ENCODE measurements around the gene KRTAP5-5. TPM values are rescaled to one million over a fixed set of nuclear protein-coding genes. Genes with fewer than 3 reads are reported as not detected.

KRTAP5-5 gene
- total and polyA plus RNA-seq, 2 donors (not counting 3 experiments of a cell fraction or from before 2014, with no cell fraction given): not detected

DNA sequence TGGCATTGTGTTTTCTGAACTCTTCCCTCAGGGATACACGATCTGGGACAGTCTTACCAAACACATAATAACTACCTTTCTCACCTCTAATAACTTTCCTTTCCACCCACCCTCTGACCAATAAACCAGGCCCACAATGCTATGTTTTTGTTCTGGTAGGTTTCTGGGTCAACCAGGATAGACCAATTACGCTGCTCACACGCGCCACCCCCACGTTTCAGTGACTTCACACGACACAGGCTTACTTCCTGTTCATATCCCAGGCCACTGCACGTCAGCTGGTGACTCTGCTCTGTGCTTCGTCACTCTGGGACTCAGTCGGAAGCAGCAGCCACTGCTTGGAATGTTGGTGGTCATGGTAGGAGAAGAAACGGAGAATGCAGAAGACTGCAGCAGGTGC lies 10.1 kb upstream of the KRTAP5-5 start:
- Histone ChIP-seq H3K4me1 (ENCODE audit: control insufficient read depth, extremely low read depth, insufficient read depth, low read length) (no peaks in the 10 kb centered on the region), H3K4me2 (ENCODE audit: insufficient read depth, low read length) (no peak overlapping the region), H3K4me3 (replicated peaks in 1 of 3; ENCODE audit: insufficient read depth in 1 of 3, low read depth in 1 of 3, low read length in 3 of 3) (no peak overlapping the region), H3K9me1 (replicated peaks; ENCODE audit: control insufficient read depth, extremely low read depth, insufficient read depth, low read length) (no peaks in the 10 kb centered on the region), H4K20me1 (replicated peaks; ENCODE audit: control insufficient read depth, extremely low read depth, insufficient read depth, low read length) (no peaks in the 10 kb centered on the region), H3K9me3 (replicated peaks; ENCODE audit: control insufficient read depth, insufficient read depth, low read length) (no peaks in the 10 kb centered on the region), H3K36me3 (ENCODE audit: control insufficient read depth in 2 of 2, extremely low read depth in 1 of 2, insufficient read depth in 2 of 2, low read length in 2 of 2) (no peaks in the 10 kb centered on the region), H3K27me3 (ENCODE audit: control insufficient read depth in 2 of 2, insufficient read depth in 2 of 2, low read length in 2 of 2) (peaks cover 2 to 4% of the 10 kb centered on the region in 2 experiments), H3K79me2 (ENCODE audit: control insufficient read depth, insufficient read depth, low read length) (no peaks in the 10 kb centered on the region), H3K27ac (ENCODE audit: insufficient read depth, low read depth, low read length) (no peak overlapping the region), H2AFZ (ENCODE audit: low read depth, low read length) (no peak overlapping the region), H3K9ac (replicated peaks; ENCODE audit: extremely low read depth, insufficient read depth, low read length) (no peak overlapping the region)
- intact Hi-C loops (cut with micrococcal nuclease): loop anchor here (1.0 kb wide), 1 partner anchor 19 kb away; no protein-coding TSS in a partner anchor
- ChIA-PET CTCF (interaction anchor here (1.6 to 3.5 kb wide), 2 partner anchors 24 to 33 kb away, joined by 3 to 24 read pairs; no protein-coding TSS in a partner anchor), POLR2A (no interaction called here)
- dilution Hi-C loops (cut with MboI; ENCODE audit: extremely low pct_ligation_motif_present, low sequenced_read_pairs): no loop called here
- DNase-seq (ENCODE audit: low read depth, low spot score) (no peak), FAIRE-seq (no peak)
- TF ChIP-seq, protein P1, sequence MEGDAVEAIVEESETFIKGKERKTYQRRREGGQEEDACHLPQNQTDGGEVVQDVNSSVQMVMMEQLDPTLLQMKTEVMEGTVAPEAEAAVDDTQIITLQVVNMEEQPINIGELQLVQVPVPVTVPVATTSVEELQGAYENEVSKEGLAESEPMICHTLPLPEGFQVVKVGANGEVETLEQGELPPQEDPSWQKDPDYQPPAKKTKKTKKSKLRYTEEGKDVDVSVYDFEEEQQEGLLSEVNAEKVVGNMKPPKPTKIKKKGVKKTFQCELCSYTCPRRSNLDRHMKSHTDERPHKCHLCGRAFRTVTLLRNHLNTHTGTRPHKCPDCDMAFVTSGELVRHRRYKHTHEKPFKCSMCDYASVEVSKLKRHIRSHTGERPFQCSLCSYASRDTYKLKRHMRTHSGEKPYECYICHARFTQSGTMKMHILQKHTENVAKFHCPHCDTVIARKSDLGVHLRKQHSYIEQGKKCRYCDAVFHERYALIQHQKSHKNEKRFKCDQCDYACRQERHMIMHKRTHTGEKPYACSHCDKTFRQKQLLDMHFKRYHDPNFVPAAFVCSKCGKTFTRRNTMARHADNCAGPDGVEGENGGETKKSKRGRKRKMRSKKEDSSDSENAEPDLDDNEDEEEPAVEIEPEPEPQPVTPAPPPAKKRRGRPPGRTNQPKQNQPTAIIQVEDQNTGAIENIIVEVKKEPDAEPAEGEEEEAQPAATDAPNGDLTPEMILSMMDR (IDR thresholded peaks at IDR 0.05; ENCODE audit: extremely low read depth in 1 of 2, insufficient read depth in 1 of 2, low read depth in 1 of 2, low read length in 2 of 2): no peak
- TF ChIP-seq POLR2AphosphoS5 (IDR thresholded peaks at IDR 0.05; ENCODE audit: insufficient read depth, low read depth, low read length): no peak
- no peak for TF ChIP-seq FOS (IDR thresholded peaks at IDR 0.05; ENCODE audit: borderline replicate concordance, insufficient read depth, low read length)
- TF ChIP-seq JUN (IDR thresholded peaks at IDR 0.05; ENCODE audit: borderline replicate concordance, insufficient read depth, insufficient read length, low read depth): no peak
- no peak for TF ChIP-seq MYC (IDR thresholded peaks at IDR 0.05; ENCODE audit: low read depth, low read length)
- TF ChIP-seq MAX (IDR thresholded peaks at IDR 0.05; ENCODE audit: insufficient read depth, insufficient read length): no peak
- no peak for TF ChIP-seq GATA2 (IDR thresholded peaks at IDR 0.05; ENCODE audit: insufficient read depth, insufficient read length, low read depth, low read length)
- TF ChIP-seq EZH2 (IDR thresholded peaks at IDR 0.05; ENCODE audit: borderline replicate concordance, low read depth, low read length, severe bottlenecking): no peak
- no peak for TF ChIP-seq POLR2A (IDR thresholded peaks at IDR 0.05; ENCODE audit: low read depth, low read length)
- BruUV-seq (replicated peaks): no TSS peak
